Breast epithelium (tissue), 3 donors: Measurements from ENCODE around the gene GAS7.
"Not testable (repeated sequence)": the region's sequence is repeated elsewhere in the genome, so short reads cannot be mapped to it uniquely, and the experiment has no call there.

ENCODE experiments used
- CTCF ChIP-seq, 3 donors: fragments of 450-650 bp; IDR thresholded peaks; one replicate each; pipeline ENCODE4 v1.5.1; 2016 to 2017; ENCODE audit warnings: antibody characterized with exemption in 3 of 3, mild to moderate bottlenecking in 3 of 3, moderate library complexity in 3 of 3
- POLR2A ChIP-seq: fragments of 450-650 bp; IDR thresholded peaks from one replicate; pipeline ENCODE4 v1.6.1; 2016; ENCODE audit warnings: antibody characterized with exemption, mild to moderate bottlenecking, moderate library complexity

- not testable (repeated sequence) for TF ChIP-seq CTCF (IDR thresholded peaks at IDR 0.05); POLR2A
These were observed 181.3 kb downstream of the GAS7 start for GRCh38 chr17:10016958-10017570.
